ENCODE data around the gene ADAMTS16.

The ADAMTS16 gene

GRCh38 chr5:5183189-5183699 lies 43.1 kb downstream of the ADAMTS16 start:
- DNase-seq = no peak

DNA sequence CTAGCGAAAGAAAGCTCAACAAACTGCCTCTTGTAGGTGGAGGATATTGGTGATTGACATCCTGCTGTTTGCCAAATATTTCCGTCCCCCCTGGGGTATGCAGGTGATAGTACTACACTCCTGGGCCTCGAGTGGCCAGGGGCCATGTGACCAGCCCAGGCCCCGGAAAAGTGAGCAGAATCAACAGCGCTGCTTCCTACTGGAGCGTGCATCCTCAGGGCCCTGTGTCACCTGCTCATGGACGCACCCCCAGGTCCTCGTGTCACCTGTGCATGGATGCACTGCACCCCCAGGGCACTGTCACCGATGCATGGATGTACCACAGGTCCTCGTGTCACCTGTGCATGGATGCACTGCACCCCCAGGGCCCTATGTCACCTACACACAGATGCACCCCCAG lies 43.8 kb downstream of the ADAMTS16 start:
- DNase-seq = no peak

- no peak for DNase-seq
Observed at GRCh38 chr5:5188376-5189050, 48.4 kb downstream of the ADAMTS16 start.

GRCh38 chr5:5189051-5189430 lies 48.9 kb downstream of the ADAMTS16 start:
- DNase-seq = no peak

DNA sequence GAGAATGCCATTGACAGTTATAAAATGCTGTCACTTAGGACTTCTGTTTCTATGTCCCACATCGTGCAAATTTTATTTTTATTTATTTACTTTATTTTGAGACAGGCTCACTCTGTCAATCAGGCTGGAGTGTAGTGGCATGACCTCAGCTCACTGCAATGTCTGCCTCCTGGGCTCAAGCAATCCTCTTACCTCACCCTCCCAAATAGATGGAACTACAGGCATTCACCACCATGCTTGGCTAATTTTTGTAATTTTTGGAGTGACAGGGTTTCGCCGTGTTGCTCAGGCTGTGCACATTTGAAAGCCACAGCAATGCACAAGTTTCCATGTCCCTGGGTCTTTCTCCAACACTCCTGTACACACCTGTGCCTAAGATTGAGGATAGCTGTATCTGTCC lies 51.8 kb downstream of the ADAMTS16 start:
- DNase-seq = no peak

DNA sequence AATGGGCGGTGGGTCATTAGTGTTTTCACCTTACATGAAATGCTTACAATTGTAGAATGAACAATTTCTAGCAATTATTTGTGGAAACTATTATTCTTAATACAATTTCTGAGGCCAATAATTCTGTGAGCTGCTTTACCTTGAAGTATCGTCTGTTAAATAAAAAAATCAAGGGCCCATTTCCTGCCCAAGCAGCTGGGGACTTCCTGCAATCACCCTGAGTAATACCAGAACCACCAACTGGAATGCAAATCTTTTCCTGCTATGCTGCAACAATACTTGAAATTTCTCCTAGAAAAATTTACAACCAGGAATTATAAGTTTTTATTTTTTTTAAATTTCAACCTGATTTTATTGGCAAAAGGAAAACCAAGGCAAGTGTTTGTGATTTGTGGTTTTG lies 52.6 kb downstream of the ADAMTS16 start:
- no peak for DNase-seq

DNA sequence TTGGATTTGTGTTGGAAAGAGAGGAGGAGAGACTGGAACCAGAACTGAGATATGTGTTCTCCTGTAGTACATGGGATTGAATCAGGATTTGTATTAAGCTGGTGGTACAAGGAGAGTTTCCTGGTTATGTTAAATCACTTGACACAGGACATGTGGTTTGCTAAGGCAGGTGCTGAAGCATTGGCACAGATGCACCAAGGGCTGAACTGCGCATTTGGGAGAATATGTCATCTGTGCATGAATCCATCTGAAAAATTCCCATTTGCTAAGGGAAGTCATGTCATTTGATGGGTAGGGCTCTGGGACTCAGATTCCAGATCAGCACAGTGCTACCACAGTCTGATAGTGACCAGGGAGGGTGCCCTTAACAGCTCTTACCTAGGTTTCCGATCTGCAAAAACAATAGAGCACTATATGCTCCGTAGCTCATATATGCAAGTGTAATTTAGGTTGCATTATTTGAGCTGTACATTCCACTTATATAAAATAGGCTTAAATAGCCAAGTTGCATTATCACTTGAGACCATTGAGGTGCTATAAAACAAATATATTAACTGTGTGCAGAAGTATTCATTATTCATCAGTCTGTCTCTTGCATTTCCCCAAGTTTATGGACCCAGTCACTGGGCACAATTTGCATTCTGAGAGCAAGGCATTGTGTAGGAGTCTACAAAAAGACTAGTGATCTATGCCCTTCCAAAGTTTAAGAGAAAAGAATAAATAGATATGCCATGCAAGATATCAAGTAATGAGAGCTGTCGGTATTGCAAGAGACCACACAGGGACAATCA lies 55.2 kb downstream of the ADAMTS16 start:
- DNase-seq = no peak

GRCh38 chr5:5198135-5198534 lies 58.0 kb downstream of the ADAMTS16 start:
- no peak for DNase-seq

GRCh38 chr5:5198815-5199214 lies 58.7 kb downstream of the ADAMTS16 start:
- no peak for DNase-seq

GRCh38 chr5:5199495-5199894 lies 59.4 kb downstream of the ADAMTS16 start:
- no peak for DNase-seq

- no peak for DNase-seq
Observed at GRCh38 chr5:5200133-5200532, 60.0 kb downstream of the ADAMTS16 start.

DNA sequence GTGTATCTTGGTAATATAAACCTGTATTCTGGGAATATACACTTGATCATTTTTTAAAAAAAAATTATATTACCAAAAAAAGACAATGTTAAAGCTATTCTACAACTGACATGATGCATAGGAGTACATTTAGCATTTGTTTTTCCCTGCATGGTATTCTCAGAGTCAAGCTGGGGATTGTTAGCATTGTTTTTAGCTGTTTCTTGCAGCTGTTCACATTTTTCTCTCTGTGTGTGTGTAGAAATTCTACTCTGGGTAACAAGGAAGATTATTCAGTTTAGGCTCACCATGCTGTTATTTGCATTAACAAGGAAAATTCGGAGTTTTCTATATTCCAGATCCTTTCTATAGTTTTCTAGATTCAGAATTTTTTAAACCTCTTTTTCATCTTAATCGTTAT lies 62.2 kb downstream of the ADAMTS16 start:
- no peak for DNase-seq

GRCh38 chr5:5203451-5203850 lies 63.3 kb downstream of the ADAMTS16 start:
- no peak for DNase-seq

- DNase-seq = no peak
Observed at GRCh38 chr5:5207828-5208227, 67.7 kb downstream of the ADAMTS16 start.

- no peak for DNase-seq
Observed at GRCh38 chr5:5209089-5209488, 69.0 kb downstream of the ADAMTS16 start.

DNA sequence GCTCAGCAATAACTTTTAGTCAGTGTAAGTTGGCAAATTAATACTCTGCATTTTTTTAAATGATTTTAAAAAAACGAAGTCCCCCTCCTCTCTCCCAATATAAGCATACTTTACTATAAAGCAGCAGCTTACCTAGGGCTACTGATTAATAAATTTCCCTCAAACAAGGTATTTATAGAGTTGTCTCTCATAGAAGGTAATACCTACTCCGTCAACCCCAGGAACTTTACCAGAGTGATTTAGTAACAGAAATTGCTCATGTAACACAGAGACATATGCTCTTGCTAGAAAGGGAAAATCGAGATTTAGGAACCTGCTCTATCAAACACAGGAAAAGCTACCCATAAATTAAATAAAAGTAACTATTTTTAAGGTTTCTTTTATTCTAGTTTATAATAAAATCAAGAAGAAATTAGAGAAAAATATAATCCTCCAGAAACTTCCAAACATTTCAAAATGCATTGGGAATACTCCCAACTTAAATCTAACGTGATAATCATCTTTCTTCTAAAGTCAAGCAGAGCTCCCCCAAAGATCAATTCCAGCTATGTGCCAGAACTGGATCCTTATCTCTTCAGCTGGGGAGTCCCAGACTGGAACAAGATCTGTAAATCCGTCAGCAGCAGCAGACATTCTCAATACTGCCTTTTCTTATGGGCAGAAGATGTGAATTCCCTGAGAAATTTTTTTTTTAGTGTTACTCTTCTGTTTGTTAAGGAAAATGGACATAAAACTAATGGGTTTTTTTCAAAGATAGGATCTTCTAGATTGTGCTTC lies 69.6 kb downstream of the ADAMTS16 start:
- DNase-seq = no peak

GRCh38 chr5:5217371-5217770 lies 77.2 kb downstream of the ADAMTS16 start:
- DNase-seq = no peak

GRCh38 chr5:5218396-5218795 lies 78.3 kb downstream of the ADAMTS16 start:
- DNase-seq = no peak

DNA sequence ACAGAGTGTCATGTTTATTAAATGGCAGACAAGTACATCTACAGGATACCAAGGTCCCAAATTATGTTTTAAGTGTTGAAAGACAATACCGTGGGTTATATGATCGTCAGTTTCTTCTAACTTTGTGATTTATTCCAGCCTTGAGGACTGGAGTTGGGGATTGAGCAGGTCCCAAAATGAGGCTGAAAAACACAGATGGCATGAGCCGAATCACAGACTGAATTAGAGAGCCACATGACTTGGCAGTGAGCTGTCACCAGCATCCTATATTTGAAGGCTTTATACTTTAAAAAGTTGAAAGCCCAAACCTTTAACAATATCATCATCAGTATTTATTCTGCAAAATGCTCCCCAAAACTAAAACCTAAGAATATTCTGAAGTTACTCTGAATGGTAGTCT lies 79.4 kb downstream of the ADAMTS16 start:
- DNase-seq = no peak

DNA sequence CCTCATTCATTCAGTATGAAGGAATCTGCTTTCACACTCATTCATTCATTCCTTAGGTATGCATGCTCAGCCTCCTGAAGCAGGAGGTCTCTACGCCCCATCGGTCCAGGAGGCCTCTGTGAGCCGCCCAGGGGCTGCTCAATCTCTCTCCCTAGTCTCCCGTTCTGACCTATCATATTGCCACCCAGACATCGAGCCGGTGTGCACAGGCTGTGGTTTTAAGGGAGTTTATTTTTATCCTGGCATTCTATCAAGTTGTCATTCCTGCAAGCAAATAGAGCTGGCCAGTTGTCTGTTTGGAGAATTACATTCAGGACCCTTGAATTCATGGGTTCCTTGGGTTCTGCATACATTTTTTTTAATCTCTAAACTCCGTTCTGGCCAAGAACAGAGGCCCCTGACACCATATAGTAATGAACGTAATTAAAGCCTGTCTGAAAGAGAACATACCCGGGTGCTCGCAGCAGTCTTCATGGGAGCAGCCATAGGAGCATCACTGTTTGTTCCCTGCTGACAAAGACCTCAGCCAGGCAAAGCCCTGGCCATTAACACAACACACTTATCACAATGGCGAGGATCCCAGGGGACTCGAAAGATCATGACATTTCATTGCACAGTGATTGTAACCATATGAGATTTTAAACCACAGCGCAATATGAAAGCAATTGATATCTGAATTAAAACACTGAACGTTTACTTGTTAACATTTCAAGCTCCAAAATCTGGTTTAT lies 80.9 kb downstream of the ADAMTS16 start:
- no peak for DNase-seq

DNA sequence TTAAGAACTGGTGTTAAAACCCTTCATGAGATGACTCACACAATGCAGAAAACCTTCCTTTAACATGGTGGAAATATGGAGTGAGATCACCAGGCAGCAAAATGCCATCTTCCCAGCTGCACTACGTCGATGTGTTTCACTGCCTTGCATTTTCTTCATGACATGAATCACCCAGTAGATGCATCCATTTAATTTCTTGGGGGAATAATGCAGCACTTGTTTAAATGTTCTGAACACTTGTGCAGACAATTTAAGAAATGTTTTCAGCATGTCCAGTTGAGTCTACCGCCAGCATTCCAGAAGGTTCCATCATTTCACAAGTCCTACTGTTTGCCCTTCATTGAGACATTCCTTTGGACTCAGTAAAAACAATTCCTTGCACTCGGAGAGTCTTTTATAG lies 81.6 kb downstream of the ADAMTS16 start:
- DNase-seq = no peak

DNA sequence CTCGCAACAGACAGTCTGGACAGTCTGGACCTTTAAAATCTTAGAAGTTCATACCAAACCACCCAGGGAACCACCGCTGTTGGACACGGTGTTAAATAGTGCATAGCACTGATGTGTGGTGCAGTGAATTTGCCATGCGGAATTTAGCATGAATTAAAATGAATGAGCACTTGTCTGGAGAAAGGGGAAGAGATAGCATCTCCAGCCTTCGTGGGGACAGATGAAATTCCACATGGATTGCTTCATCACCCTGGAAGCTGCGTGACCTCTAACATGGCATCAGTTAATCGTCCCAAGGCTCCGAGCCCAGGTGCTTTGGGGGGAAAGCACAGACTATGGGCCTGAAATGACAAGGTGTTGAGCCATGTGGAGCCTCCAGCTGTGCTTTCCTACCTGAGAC lies 91.4 kb downstream of the ADAMTS16 start:
- DNase-seq = no peak

- no peak for DNase-seq
Observed at GRCh38 chr5:5234912-5235311, 94.8 kb downstream of the ADAMTS16 start.

Data from NK-92 treated with Interleukin-12 subunit alpha and Interleukin-12 subunit beta, amount 100 ng/mL, for 24 hours (cell line).